K562 (cell line): ENCODE measurements around the gene TMPO.

Source experiments
- CBFA2T3 ChIP-seq: fragments of 450-650 bp; IDR thresholded peaks from 2 replicates; pipeline ENCODE4 v1.6.1; 2017
- CHD2 ChIP-seq: IDR thresholded peaks from 2 replicates; pipeline ENCODE4 v1.6.1; 2011; ENCODE audit warnings: low read depth, low read length
- CTCF ChIP-seq, 3 experiments: IDR thresholded peaks in 2 of 3; conservative IDR thresholded peaks in 1 of 3; 2 replicates each; pipeline ENCODE4 v1.5.1; 2011 to 2012; ENCODE audit warnings: low read length in 3 of 3, mild to moderate bottlenecking in 3 of 3, control low read depth in 2 of 3, improper control_type of control experiment in 1 of 3, inconsistent platforms in 1 of 3, low read depth in 1 of 3, mixed read lengths in 1 of 3, moderate library complexity in 1 of 3; ENCODE audit not compliant: insufficient read depth in 2 of 3
- FOXA1 ChIP-seq: fragments of 450-650 bp; IDR thresholded peaks from 2 replicates; pipeline ENCODE4 v1.6.1; 2016; ENCODE audit warnings: mild to moderate bottlenecking, borderline replicate concordance
- HMG20B ChIP-seq: fragments of 250-450 bp; sonication (Bioruptor Pico); IDR thresholded peaks from 2 replicates; pipeline ENCODE4 v1.5.0; 2021; ENCODE audit warnings: mild to moderate bottlenecking
- MEF2D ChIP-seq: conservative IDR thresholded peaks from 2 replicates; pipeline ENCODE4 v1.6.1; 2016; ENCODE audit warnings: low read depth, missing genetic modification characterization, missing compliant biosample characterization
- ZZZ3 ChIP-seq: fragments of 450-650 bp; IDR thresholded peaks from 2 replicates; pipeline ENCODE4 v1.6.1; 2016; ENCODE audit warnings: antibody characterized with exemption, mild to moderate bottlenecking, moderate library complexity

- TF ChIP-seq FOXA1 (no peak), HMG20B (CRISPR knock-in tag) (no peak), ZZZ3 (no peak), CHD2 (no peak), CBFA2T3 (no peak), CTCF (IDR thresholded peaks at IDR 0.05 in 2 of 3, conservative IDR thresholded peaks at IDR 0.05 in 1 of 3; ENCODE audit: insufficient read depth in 2 of 3, low read depth in 1 of 3, low read length in 3 of 3) (no peak), MEF2D (tag) (no peak)
Observed at GRCh38 chr12:98551787-98552186, 36.4 kb downstream of the TMPO start.
